ENCODE data around the gene KCNK16. TPM values are rescaled to one million over a fixed set of nuclear protein-coding genes. Genes with fewer than 3 reads are reported as not detected.

Gene KCNK16
- total RNA-seq, 2 donors from 2014 or later: not detected

- no peaks in the 10 kb centered on the region for H3K27me3 ChIP-seq
- DNase-seq (ENCODE audit: low spot score): no peak
- H3K4me3 ChIP-seq: no peak overlapping the region
- H3K9me3 ChIP-seq: no peaks in the 10 kb centered on the region
- no peak overlapping the region for H3K27ac ChIP-seq
- TF ChIP-seq CTCF (IDR thresholded peaks at IDR 0.05): no peak
- no peaks in the 10 kb centered on the region for H3K4me1 ChIP-seq
- H3K36me3 ChIP-seq: no peaks in the 10 kb centered on the region
Observed at GRCh38 chr6:39280247-39280731, 42.2 kb downstream of the KCNK16 start.

- Histone ChIP-seq H3K4me3 (no peak overlapping the region), H3K27ac (no peak overlapping the region), H3K4me1 (no peaks in the 10 kb centered on the region), H3K36me3 (no peaks in the 10 kb centered on the region), H3K9me3 (no peaks in the 10 kb centered on the region), H3K27me3 (no peaks in the 10 kb centered on the region)
- DNase-seq (ENCODE audit: low spot score): no peak
- no peak for TF ChIP-seq CTCF (IDR thresholded peaks at IDR 0.05)
Observed at GRCh38 chr6:39279539-39279938, 43.0 kb downstream of the KCNK16 start.

- no peak for TF ChIP-seq CTCF (IDR thresholded peaks at IDR 0.05)
- Histone ChIP-seq H3K27ac (no peak overlapping the region), H3K4me1 (no peaks in the 10 kb centered on the region), H3K4me3 (no peak overlapping the region), H3K36me3 (no peaks in the 10 kb centered on the region), H3K27me3 (no peaks in the 10 kb centered on the region), H3K9me3 (no peaks in the 10 kb centered on the region)
- DNase-seq (ENCODE audit: low spot score): no peak
Observed at GRCh38 chr6:39276379-39276995, 46.0 kb downstream of the KCNK16 start.

GRCh38 chr6:39274903-39275302 is 47.6 kb downstream of the KCNK16 start:
- no peak for DNase-seq (ENCODE audit: low spot score)
- no peak for TF ChIP-seq CTCF (IDR thresholded peaks at IDR 0.05)
- H3K27ac ChIP-seq: no peak overlapping the region

GRCh38 chr6:39274471-39274870 is 48.0 kb downstream of the KCNK16 start:
- Histone ChIP-seq H3K36me3 (no peaks in the 10 kb centered on the region), H3K27ac (no peak overlapping the region), H3K4me1 (no peaks in the 10 kb centered on the region), H3K27me3 (no peaks in the 10 kb centered on the region), H3K4me3 (no peak overlapping the region), H3K9me3 (no peaks in the 10 kb centered on the region)
- TF ChIP-seq CTCF (IDR thresholded peaks at IDR 0.05): no peak
- DNase-seq (ENCODE audit: low spot score): no peak

More at GRCh38 chr6:39274903-39275302, 47.6 kb downstream of the KCNK16 start:
- Histone ChIP-seq H3K27me3 (no peaks in the 10 kb centered on the region), H3K9me3 (no peaks in the 10 kb centered on the region), H3K36me3 (no peaks in the 10 kb centered on the region), H3K4me3 (no peak overlapping the region), H3K4me1 (no peaks in the 10 kb centered on the region)

GRCh38 chr6:39273406-39273821 is 49.1 kb downstream of the KCNK16 start:
- H3K4me3 ChIP-seq: no peak overlapping the region
- H3K27me3 ChIP-seq: no peaks in the 10 kb centered on the region
- H3K4me1 ChIP-seq: no peaks in the 10 kb centered on the region
- no peak for TF ChIP-seq CTCF (IDR thresholded peaks at IDR 0.05)
- no peaks in the 10 kb centered on the region for H3K36me3 ChIP-seq
- H3K9me3 ChIP-seq: no peaks in the 10 kb centered on the region
- no peak overlapping the region for H3K27ac ChIP-seq
- DNase-seq (ENCODE audit: low spot score): no peak
